ENCODE data around the gene DPPA2. TPM values are rescaled to one million over a fixed set of nuclear protein-coding genes. Genes with fewer than 3 reads are reported as not detected.

DPPA2 gene
- total RNA-seq, 1 experiment from 2014 or later = not detected

DNA sequence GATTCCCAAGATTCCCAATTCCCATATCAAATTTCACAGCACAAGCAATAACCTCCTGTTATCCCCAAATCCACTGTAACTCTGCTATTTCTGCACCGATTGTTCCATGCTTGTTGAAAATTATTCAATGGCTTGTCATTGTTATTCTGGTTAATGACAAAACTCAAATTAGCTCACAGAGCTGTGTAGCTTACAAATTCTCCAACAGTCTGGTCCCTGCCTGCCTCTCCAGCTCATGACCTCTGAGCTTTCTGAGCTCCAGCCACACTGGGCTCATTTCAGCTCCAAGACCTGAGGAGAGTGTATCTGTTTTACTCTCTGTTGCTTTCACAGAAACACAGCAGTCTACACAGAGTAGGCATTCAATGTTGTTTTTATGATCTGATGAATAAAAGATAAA lies 3.3 kb downstream of the DPPA2 start:
- no TSS peak for BruUV-seq (replicated peaks)
- no peak overlapping the region for H3K4me3 ChIP-seq (replicated peaks in 1 of 2; ENCODE audit: low read depth in 1 of 2, low read length in 2 of 2)
- no peak overlapping the region for H3K4me2 ChIP-seq (ENCODE audit: low read length)
- ChIA-PET POLR2A (no interaction called here), RAD21 (ENCODE audit: low non-redundant PET in 1 of 2, low total read pairs in 2 of 2, uncharacterized antibody in 2 of 2, unreplicated experiment in 2 of 2) (no interaction called here), CTCF (no interaction called here)
- ATAC-seq (no peak), DNase-seq (ENCODE audit: low read depth, low spot score) (no peak)
- intact Hi-C loops (cut with micrococcal nuclease) = no loop called here
- no peaks in the 10 kb centered on the region for H3K9me2 ChIP-seq (ENCODE audit: insufficient read depth)
- no peak overlapping the region for H3K27ac ChIP-seq (ENCODE audit: low read depth, low read length)
- H3K36me3 ChIP-seq (ENCODE audit: control insufficient read depth in 1 of 2, insufficient read depth in 2 of 2, low read length in 2 of 2) = no peaks in the 10 kb centered on the region
- H3K9me3 ChIP-seq (ENCODE audit: control insufficient read depth in 1 of 2, insufficient read depth in 1 of 2, low read depth in 1 of 2, low read length in 2 of 2) = no peaks in the 10 kb centered on the region
- H3K27me3 ChIP-seq (ENCODE audit: insufficient read depth, low read length) = no peaks in the 10 kb centered on the region
- no peaks in the 10 kb centered on the region for H3K79me2 ChIP-seq (ENCODE audit: insufficient read depth, low read length)
- TF ChIP-seq, protein P1, sequence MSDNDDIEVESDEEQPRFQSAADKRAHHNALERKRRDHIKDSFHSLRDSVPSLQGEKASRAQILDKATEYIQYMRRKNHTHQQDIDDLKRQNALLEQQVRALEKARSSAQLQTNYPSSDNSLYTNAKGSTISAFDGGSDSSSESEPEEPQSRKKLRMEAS (IDR thresholded peaks at IDR 0.05) = no peak
- TF ChIP-seq ZNF274 (IDR thresholded peaks at IDR 0.05; ENCODE audit: low read depth, low read length) (no peak), JUND (IDR thresholded peaks at IDR 0.05) (no peak), POLR2AphosphoS5 (IDR thresholded peaks at IDR 0.05; ENCODE audit: low read depth, low read length) (no peak), TCF7L2 (IDR thresholded peaks at IDR 0.05; ENCODE audit: borderline replicate concordance, extremely low read depth, insufficient read depth, insufficient read length) (no peak), FOSL1 (IDR thresholded peaks at IDR 0.05; ENCODE audit: low read depth) (no peak), ELF1 (IDR thresholded peaks at IDR 0.05; ENCODE audit: borderline replicate concordance, low read depth) (no peak), ZFX (IDR thresholded peaks at IDR 0.05) (no peak), SIN3A (IDR thresholded peaks at IDR 0.05; ENCODE audit: low read depth) (no peak), EZH2 (IDR thresholded peaks at IDR 0.05) (no peak), CBX3 (IDR thresholded peaks at IDR 0.05; ENCODE audit: low read depth) (no peak), CEBPB (IDR thresholded peaks at IDR 0.05; ENCODE audit: low read depth) (no peak), YY1 (IDR thresholded peaks at IDR 0.05; ENCODE audit: extremely low read depth, insufficient replicate concordance, low read depth, low read length) (no peak), RAD21 (IDR thresholded peaks at IDR 0.05; ENCODE audit: low read depth) (no peak)
- TF ChIP-seq, protein P2, sequence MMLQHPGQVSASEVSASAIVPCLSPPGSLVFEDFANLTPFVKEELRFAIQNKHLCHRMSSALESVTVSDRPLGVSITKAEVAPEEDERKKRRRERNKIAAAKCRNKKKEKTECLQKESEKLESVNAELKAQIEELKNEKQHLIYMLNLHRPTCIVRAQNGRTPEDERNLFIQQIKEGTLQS (IDR thresholded peaks at IDR 0.05) = no peak
- no peak overlapping the region for H2AFZ ChIP-seq (ENCODE audit: low read depth, low read length, poor library complexity, severe bottlenecking)
- no peaks in the 10 kb centered on the region for H3K4me1 ChIP-seq (ENCODE audit: control insufficient read depth in 1 of 2, insufficient read depth in 2 of 2, low read length in 2 of 2)
- H3K9ac ChIP-seq (ENCODE audit: low read length) = no peak overlapping the region
- no peaks in the 10 kb centered on the region for H4K20me1 ChIP-seq (ENCODE audit: insufficient read depth)

Measured in HCT116 (cell line).